GM04503 (cell line): ENCODE results near the gene DENND5A.
"Not testable (repeated sequence)": the region's sequence is repeated elsewhere in the genome, so short reads cannot be mapped to it uniquely, and the experiment has no call there.

ENCODE experiments used
- DNase-seq: peaks from one replicate; pipeline ENCODE4 v3.0.0-alpha.2; 2012; ENCODE audit warnings: low read depth

The DENND5A gene

GRCh38 chr11:9210922-9211320, 54.2 kb downstream of the DENND5A start:
- no peak for DNase-seq

- no peak for DNase-seq
These were observed 54.8 kb downstream of the DENND5A start for GRCh38 chr11:9210224-9210921.

GRCh38 chr11:9209604-9210003, 55.5 kb downstream of the DENND5A start:
- not testable (repeated sequence) for DNase-seq

- no peak for DNase-seq
These were observed 56.2 kb downstream of the DENND5A start for GRCh38 chr11:9208726-9209501.

- DNase-seq, result no peak
These were observed 57.9 kb downstream of the DENND5A start for GRCh38 chr11:9207229-9207628.

GRCh38 chr11:9206496-9206895, 58.7 kb downstream of the DENND5A start:
- peak; percentile 75 for DNase-seq

- DNase-seq, result no peak
These were observed 61.3 kb downstream of the DENND5A start for GRCh38 chr11:9203691-9204311.

- DNase-seq, result no peak
These were observed 63.6 kb downstream of the DENND5A start for GRCh38 chr11:9201372-9202162.

- DNase-seq, result no peak
These were observed 64.7 kb downstream of the DENND5A start for GRCh38 chr11:9200471-9200870.

GRCh38 chr11:9193316-9193715, 71.8 kb downstream of the DENND5A start:
- DNase-seq, result no peak

- no peak for DNase-seq
These were observed 72.6 kb downstream of the DENND5A start for GRCh38 chr11:9192561-9192960.

GRCh38 chr11:9190326-9191016, 74.7 kb downstream of the DENND5A start:
- not testable (repeated sequence) for DNase-seq

- not testable (repeated sequence) for DNase-seq
These were observed 76.3 kb downstream of the DENND5A start for GRCh38 chr11:9188860-9189259.

- no peak for DNase-seq
These were observed 77.5 kb downstream of the DENND5A start for GRCh38 chr11:9187616-9188015.

GRCh38 chr11:9184516-9184915, 80.6 kb downstream of the DENND5A start:
- no peak for DNase-seq

GRCh38 chr11:9182180-9182871, 82.8 kb downstream of the DENND5A start:
- DNase-seq, result no peak

GRCh38 chr11:9180784-9181183, 84.4 kb downstream of the DENND5A start:
- DNase-seq, result peak; percentile 51

GRCh38 chr11:9179141-9179540, 86.0 kb downstream of the DENND5A start:
- DNase-seq, result no peak

GRCh38 chr11:9178716-9179115, 86.4 kb downstream of the DENND5A start:
- no peak for DNase-seq

- no peak for DNase-seq
These were observed 87.6 kb downstream of the DENND5A start for GRCh38 chr11:9177438-9178091.
